NCI-H2196 treated with DMSO at 0.1 percent for 48 hours (cell line): ENCODE results near the gene THRB.

Experiments used
- DNase-seq: peaks from one replicate; lab custom pipeline; 2025; ENCODE audit not compliant: unreplicated experiment; lab: John Stamatoyannopoulos, UW

The THRB gene

DNA sequence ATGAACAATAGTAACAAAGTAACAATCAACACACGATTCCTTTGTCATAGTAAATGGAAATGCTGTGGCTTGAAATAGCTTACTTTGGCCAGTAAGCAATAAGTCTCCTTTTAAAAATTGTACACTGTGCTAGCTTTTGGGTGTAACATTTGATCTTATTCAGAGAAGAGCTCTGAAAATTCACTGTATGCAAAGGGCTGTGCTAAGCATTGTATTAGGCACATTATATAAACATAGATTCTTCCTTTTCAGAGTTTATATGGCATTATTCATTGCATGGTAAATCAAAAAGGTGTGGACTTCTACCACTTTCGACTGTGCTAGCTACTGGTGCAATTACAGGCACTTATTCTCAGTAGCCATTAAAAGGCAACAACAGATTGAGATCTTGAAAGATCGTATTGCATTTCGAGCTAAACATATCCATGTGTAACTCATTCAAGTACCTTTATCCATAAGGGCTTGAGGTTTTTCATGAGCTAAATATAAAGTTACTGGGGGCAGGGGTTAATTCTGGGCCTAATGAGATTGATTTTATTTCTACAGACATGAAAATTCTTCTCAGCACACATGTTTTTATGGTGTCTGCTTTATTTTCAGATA lies 302.7 kb downstream of the THRB start:
- no peak for DNase-seq

DNA sequence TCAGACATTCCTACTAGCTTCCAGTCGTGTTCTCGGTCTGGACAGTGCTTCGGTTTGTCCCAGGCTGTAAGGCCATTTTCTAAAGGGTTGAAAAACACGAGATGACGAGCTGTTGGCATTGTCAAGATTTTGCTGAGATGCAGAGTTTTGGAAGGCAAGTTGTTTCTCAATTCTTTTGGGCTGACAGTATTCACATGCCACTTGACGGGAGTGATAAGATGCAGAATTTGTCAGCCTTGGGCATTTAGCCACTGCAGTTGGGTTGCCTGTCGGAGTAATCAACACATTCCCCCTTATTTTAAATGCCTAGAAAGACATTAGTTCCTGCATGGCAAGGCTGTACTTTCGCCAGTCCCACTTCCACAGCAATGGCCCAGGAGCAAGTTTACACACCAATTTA lies 304.4 kb downstream of the THRB start:
- DNase-seq: no peak

DNA sequence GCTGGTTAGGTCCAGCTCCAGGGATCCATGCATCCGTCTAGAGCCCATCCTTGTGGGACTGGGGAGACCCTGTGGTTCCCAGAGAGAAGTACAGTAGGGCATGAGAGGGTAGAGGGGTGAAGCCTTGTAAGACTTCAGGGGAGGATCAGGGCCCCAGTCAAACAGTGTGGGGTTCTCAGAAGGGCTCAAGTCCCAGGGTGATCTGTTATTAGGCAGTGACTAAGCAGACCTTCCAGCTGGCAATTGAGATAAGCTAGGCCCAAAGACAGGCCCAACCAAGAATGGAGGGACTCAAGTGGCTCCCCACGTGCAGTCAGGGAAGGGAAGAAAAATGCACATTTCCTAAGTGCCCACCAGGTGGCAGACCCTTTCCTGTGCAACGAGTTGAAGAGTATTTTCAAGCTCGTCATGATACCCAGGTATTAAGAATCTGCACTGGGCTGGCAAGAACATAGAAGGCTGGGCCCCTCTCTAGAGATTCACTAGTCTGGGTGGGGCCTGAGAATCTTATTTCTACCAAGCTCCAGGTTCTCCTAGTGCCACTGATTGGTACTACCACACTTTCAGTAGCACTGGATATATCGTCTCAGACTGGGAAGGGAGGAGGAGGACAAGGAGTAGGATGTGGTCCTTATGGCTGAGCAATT lies 308.8 kb downstream of the THRB start:
- no peak for DNase-seq

DNA sequence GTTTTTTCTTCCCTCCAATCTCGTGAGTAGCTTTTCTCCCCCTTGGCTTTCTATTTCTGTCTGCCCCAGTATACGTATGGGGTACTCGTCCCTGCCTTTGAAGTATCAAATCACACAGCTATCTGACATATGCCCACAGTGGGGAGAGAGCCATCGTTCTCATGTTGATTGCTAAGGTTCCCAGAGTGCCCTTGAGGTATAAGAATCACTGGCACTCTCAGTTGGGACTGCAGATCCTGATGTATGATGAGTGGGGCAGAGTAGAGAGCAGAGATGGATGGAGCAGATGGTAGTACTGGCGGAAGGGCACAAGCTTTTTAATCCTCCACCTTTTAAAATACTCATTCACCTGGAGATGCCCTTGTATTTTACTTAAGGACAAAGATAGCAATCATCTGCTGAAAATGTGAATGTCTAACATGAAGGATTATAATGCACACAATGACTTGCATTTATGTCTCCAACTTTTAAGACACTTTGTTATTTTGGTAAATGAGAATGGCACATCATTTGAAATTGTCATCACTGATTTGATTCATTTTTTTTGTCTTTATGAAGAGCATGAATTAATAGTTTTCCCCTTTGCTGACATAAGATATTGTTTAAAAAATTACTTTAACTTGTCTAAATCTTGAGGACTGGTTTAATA lies 310.0 kb downstream of the THRB start:
- no peak for DNase-seq

DNA sequence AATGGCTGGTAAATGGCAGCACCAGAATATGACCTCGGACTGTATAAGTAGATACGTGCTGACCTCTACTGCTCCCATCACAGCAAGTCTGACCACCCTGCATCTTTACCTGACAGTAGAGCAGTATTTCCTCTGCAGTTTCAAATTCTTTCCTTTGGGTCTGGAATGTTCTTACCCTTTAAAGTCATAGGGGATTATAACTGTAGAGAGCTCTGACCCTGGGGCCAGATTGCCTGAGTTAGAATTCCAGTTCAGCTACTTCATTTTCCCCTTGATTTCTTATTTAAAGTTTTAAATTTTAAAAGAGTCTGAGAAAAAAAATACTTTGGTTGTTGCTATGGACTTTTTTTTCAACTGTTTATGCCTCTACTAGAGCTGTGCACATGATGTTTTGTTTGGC lies 311.9 kb downstream of the THRB start:
- DNase-seq: no peak

DNA sequence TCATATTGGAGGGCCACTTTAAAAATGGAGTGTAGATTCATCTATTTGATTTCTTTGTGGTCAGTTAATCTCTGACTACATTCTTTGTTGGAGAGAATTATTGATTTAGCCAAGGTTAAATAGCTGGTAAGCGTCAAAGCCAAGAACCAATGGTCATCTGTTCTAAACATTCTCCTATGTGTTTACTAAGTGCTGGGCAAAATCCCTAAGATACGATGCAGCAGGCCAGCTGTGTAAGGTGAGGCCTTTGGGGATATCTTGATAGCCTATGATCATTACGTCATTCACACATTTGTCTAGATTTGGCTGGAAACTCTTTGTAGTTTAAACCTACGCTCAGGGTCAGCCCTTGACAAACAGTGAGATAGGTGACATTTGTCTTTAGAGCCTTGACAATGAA lies 313.4 kb downstream of the THRB start:
- no peak for DNase-seq

DNA sequence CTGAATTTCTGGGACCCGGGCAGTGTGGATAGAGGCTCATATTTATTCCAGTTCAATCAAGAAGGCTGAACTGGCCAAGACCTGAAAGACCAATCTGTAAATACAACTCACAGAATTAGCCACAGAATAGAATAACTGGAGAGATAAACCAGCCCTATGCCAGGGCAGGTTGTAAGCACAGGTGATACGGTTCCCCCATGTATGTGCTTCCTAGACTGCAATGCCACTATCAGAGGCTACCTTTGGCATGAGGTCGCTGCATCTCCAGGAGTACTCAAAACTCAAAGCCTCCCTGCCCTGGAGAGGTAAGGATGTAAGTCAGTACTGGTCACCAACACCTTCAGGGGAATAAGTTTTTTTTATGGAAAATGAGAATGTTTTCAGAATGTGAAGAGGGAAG lies 314.0 kb downstream of the THRB start:
- DNase-seq: no peak

DNA sequence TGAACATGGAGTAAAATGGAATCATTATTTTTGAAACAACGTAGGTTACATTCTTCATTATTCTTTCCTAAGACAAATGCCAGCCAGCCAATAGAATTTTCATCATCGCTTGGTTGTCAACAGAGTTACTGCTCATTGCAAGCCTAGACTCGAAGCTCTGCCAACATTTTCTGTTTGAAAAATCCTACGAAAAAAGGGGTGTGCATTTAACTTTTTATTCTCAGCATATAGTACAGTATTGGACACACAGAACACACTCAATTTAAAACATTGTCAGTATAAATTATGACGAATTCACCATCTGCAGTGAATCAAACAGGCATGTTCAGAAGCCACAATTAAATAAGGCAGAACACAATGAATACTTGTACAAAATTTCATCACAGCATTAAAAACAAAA lies 317.4 kb downstream of the THRB start:
- DNase-seq: no peak

DNA sequence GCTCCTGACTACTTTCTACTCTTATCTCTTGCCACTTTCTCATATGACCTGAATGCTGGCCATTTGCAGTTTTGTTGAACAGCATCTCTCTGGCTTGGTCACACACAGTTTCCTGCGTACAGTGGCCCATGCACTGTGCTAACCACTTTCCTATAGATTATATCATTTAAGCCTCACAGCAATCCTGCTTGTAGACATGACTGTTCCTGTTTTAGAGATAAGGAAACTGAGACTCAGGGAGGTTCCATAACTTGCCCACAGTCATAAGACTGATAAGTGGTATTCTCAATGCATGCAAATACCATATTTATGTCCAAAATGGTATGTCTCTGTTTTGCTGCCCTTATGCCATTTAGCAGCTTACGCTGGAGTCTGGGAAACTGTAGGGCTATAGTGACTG lies 320.0 kb downstream of the THRB start:
- DNase-seq: no peak

DNA sequence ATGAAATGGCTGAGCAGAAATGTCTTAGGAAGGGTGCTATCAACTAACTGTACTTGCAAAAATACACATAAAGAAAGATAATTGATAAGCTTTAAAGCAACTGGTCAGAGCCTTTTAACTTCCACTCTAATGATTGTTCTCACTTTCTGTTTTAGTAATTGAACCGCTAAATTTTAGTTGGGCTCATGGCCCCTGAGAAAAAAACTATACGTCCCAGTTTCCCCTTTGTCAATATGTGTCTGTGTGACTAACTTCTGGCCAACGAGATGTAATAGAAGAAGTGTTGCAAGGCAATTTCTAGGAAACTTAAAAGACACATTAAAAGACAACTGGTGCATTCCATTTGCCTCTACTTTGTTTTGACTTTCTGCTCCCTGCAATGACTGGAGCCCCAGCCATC lies 325.7 kb downstream of the THRB start:
- no peak for DNase-seq

DNA sequence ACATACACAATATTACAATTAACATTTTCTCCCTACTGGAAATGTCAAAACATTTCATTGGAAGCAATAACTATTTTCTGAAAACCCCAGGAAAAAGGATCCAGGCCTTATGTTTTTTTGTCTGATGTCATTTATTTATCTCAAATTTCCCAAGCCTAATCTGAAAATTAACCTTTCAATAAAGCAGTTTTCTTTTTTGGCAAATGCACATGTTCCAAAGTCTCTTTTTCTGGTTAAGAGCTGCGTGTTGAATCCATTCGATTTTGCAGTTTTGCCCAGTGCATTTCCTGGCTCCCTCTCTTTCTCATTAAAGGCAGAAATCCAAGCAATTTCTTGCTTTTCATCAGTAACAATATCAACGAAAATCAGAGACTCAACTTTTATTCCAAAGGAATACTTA lies 327.2 kb downstream of the THRB start:
- no peak for DNase-seq

DNA sequence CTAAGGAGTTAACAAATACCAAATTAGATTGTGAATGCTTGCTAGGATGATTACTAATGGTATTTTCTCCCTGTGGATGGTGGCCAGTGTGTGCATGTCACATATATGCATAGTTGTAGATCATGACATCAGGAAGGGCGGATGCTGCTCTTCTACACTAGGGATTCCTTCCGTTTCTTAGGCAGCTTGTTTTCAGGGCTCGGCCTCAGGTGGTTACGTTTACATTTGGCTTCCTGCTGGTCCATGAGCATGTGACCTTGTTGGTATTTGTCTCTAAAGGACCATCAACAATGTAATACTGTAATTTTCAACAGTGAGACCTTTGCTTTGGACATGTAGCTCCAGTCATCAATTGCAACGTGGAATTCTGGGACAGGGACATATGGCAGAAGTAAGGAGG lies 328.1 kb downstream of the THRB start:
- no peak for DNase-seq

DNA sequence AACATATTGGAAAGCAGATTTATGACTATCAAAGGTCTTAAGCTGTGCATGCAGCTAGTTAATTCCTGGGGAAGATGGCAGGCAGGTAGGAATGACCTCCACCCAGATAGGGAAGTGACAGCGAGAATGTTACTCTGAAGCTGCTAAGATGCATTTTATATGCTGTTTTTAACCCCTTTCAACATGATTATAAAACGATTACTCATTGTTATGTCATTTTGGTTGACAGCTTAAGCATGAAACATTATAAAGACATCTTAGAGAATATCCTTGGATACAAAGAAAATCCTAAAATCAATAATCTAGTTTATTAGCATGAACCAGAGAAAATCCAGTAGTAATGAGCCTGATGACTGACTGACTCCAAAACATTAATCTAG lies 329.1 kb downstream of the THRB start:
- no peak for DNase-seq

DNA sequence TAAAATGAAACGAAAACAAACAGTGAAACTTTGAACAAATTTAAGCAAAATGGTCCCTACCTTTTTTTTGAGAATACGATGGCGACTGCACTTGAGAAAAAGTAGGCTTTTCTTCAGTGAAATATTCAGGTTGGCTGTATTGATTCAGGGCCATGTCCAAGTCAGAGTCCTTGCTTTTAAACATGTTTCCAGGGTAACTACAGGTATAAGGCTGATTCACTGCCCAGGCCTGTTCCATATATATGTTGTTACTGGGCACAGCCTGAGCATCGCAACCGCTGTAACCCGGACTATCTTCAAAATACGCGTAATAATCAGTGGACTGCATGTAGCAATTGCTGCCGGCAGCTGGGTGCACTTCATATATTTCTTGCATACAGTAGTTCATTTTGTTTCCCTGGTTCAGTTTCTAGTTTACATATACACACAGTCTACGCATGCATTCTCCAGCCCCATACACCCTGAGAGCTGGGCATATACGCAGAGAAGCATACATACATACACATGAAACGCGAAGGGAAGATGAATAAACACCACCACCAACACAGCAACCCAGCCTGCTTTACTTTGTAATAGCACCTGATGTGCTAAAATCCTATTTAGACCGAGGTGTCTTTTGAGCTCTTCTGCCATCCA lies 329.6 kb downstream of the THRB start:
- no peak for DNase-seq

DNA sequence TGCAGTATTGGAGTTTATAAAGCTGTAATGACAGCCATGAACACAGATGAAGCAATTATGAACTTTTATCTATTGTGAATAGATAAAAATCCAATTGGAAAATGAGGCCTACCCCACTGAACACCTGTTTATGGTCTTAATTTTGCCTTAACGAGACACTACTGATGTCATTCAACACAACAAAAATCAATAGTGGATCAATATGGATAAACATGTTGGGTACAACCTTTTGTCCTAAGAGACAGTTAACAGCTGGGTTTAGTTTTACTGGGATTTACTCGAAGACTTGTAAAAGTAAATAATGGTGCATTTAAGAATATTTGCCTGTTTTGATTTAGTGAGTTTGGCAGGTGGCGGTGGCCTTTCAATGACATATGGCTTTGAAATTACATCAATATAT lies 331.7 kb downstream of the THRB start:
- DNase-seq: no peak

DNA sequence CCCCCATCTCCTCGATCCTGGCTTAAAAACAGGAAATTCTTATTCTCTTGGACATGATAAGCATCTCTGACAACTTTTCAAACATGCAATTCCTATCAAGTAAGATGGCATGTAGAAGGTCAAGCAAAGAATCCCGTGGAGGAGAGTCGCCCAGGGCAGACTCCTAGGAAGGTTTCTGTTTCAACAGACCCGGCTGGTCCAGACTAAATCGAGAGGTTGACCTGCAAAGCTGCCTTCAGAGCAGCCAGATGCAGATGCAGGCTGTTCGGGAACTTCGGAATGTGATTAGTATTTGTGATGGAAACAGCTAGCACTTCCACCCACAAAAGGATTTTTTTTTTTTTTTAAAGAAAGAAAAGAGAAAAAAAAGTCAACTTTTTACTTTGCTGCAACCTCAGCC lies 332.8 kb downstream of the THRB start:
- no peak for DNase-seq

DNA sequence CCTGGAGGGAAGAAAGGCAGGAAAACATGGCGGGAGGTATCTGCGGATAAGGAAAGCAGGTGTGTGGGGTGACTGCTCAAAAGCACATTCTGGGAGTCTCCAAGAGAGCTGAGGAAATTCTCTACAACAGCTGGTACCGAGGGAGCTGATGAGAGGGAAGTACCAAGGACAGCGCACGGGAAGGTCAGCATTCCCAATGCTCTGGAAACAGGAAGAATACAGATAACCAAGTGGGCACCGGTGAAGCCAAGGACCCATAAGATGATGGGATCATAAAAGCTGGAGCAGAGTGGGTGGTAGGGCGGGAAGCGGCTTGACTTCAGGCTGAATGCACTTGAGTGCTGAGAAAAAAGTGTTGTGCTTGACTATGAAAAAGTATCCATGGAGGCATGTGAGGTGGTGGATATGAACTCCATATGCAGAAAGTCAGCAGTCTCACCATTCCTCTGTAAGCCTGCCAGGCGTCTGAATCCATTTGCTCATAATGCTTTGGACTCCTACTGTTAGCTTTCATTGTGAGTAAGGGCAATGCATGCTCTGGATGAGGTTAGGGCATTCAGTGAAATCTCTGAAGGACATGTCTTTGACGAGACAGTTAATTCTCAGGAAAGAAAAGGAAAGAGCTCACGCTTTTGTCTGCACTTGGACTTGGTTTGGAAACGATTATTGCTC lies 334.1 kb downstream of the THRB start:
- DNase-seq: no peak

DNA sequence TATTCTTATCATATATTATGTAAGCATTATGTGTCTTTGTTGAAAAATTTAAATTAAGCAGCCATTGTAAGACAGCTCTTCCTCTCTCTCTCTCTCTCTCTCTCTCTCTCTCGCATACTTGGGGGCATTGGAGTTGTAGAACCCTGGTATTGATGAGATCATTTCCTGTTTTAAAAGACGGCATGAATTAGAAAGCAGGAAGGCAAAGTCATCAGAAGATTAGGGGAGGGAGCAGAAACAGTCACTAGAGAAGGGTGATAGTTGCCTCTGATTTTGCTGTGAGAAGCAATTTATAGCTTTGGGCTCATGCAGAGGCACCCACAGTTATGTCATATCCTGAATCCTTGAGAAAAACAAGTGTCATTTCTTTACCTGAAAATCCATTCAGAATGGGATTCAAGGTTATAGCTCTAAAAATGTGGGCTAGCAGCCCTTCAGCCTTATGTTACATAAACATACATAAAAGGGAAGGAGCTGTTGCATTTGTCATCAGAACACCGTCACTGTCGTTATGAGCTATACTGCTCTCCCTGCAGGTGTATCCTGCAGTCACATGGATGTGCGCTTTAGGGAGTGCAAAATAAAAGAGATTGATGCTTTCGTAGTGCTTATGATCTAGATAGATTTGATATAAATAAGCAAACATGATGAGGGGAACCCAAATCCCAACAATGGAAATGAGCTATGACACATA lies 335.7 kb downstream of the THRB start:
- DNase-seq: no peak

DNA sequence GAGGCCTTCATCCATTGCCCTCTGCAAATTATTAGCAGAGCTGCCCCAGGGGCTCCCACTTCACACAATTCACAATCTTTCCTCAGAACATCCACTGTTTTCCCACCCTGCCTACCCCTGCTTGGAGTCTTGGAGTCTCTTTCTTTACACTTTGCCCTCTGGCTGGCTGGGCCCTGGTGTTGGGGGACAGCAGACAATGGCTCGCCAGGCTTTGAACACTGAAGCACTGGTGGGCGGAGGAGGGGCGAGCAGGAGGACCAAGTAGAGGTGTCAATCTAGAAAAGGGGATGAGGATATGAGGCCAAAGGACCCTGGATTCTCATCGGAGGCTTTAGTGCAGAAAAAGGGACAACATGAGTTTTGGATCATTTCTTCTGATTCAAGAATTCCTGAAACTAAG lies 337.5 kb downstream of the THRB start:
- no peak for DNase-seq

DNA sequence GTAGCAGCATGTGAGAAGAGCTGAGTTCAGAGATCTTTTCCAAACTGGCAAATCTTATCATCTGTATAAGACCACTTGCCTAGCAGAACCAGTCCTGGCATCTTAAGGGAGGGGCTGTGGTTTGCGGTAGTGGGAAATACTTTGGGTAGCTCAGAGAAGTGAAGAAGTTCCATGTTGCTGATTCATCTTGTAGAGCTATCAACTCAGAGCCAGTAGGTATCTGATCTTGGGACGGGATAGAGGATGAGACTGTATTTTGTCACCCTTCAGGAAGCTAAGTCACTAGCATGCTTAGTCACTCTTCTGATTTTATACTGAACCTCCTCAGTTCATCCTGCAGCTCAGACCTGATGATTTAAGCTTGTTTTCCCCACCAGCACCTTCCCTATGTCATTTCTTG lies 338.2 kb downstream of the THRB start:
- DNase-seq: no peak

DNA sequence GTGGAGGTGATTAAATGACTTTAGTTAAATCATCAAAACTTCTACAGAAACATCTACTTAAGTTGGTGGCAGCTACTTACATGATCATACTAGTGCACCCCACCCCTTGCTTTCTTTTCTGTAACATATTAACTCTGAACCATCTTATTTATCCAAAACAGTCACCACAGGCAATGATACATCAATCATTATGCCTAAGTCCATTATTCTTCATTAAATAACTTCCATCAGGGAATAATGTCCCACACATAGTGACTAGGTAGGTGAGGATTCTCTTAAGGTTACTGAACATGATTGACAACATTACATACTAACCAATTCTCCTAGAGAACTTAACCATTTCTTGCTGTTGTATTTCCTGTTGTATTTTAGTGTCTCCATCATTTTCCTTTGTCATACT lies 339.4 kb downstream of the THRB start:
- DNase-seq: no peak
